ENCODE measurements around the gene COL4A2. TPM values are rescaled to one million over a fixed set of nuclear protein-coding genes. Genes with fewer than 3 reads are reported as not detected.

The COL4A2 gene
- total RNA-seq, 1 experiment from 2014 or later, result 1.6 TPM

GRCh38 chr13:110546926-110547325, 239.8 kb downstream of the COL4A2 start:
- DNase-seq (ENCODE audit: low read depth, low spot score) (peak; percentile 84), ATAC-seq (peak; percentile 97)
- Histone ChIP-seq H3K9ac (ENCODE audit: low read length) (peak overlapping the region; percentile 32; the same call in 1 of the 2 replicates), H3K36me3 (ENCODE audit: control insufficient read depth in 1 of 2, insufficient read depth in 2 of 2, low read length in 2 of 2) (no peaks in the 10 kb centered on the region), H2AFZ (ENCODE audit: low read depth, low read length, poor library complexity, severe bottlenecking) (no peak overlapping the region), H3K9me3 (ENCODE audit: control insufficient read depth in 1 of 2, insufficient read depth in 1 of 2, low read depth in 1 of 2, low read length in 2 of 2) (peaks cover 0 to 7% of the 10 kb centered on the region in 2 experiments; a peak in 1 of 4 replicates), H3K27ac (ENCODE audit: low read depth, low read length) (peak overlapping the region; percentile 30; the same call in 1 of the 2 replicates), H3K4me1 (ENCODE audit: control insufficient read depth in 1 of 2, insufficient read depth in 2 of 2, low read length in 2 of 2) (peaks cover 18 to 21% of the 10 kb centered on the region in 2 experiments), H3K27me3 (ENCODE audit: insufficient read depth, low read length) (no peaks in the 10 kb centered on the region), H3K9me2 (ENCODE audit: insufficient read depth) (no peaks in the 10 kb centered on the region), H3K4me2 (ENCODE audit: low read length) (peak overlapping the region; percentile 81), H3K79me2 (ENCODE audit: insufficient read depth, low read length) (peaks cover 18% of the 10 kb centered on the region; the same call in 1 of the 2 replicates), H4K20me1 (ENCODE audit: insufficient read depth) (peaks cover 5% of the 10 kb centered on the region; the same call in 1 of the 2 replicates), H3K4me3 (replicated peaks in 1 of 2; ENCODE audit: low read depth in 1 of 2, low read length in 2 of 2) (peak overlapping the region in 1 of 2 experiments; percentile 33; a peak in 2 of 4 replicates)
- POLR2A ChIA-PET, result interaction anchor here (0.7 to 1.3 kb wide), 2 partner anchors 15 to 165 kb away, joined by 3 to 4 read pairs; partner anchors contain the start of gene RAB20
- BruUV-seq (replicated peaks), result no TSS peak
- CTCF ChIA-PET, result interaction anchor here (1.1 to 1.3 kb wide), 2 partner anchors 15 to 91 kb away, joined by 5 to 6 read pairs; partner anchors contain the start of gene RAB20
- RAD21 ChIA-PET (ENCODE audit: low non-redundant PET in 1 of 2, low total read pairs in 2 of 2, uncharacterized antibody in 2 of 2, unreplicated experiment in 2 of 2), result no interaction called here
- intact Hi-C loops (cut with micrococcal nuclease), result no loop called here
- TF ChIP-seq REST (IDR thresholded peaks at IDR 0.05; ENCODE audit: low read depth), result no peak
- peak; percentile 69 for TF ChIP-seq CEBPB (IDR thresholded peaks at IDR 0.05; ENCODE audit: low read depth)
- TF ChIP-seq SP1 (IDR thresholded peaks at IDR 0.05; ENCODE audit: low read depth), result peak; percentile 73
- TF ChIP-seq CTCF (IDR thresholded peaks at IDR 0.05 in 2 of 3, conservative IDR thresholded peaks at IDR 0.05 in 1 of 3; ENCODE audit: borderline replicate concordance in 1 of 3, insufficient read depth in 1 of 3, low read depth in 2 of 3, low read length in 2 of 3), result no peak
- peak; percentile 95 for TF ChIP-seq CBX3 (IDR thresholded peaks at IDR 0.05; ENCODE audit: low read depth)
- peak; percentile 68 for TF ChIP-seq MAX (IDR thresholded peaks at IDR 0.05)
- TF ChIP-seq EZH2 (IDR thresholded peaks at IDR 0.05), result no peak
- peak; percentile 80 for TF ChIP-seq SIN3A (IDR thresholded peaks at IDR 0.05; ENCODE audit: low read depth)
- TF ChIP-seq JUND (IDR thresholded peaks at IDR 0.05), result peak; percentile 85
- peak; percentile 88 for TF ChIP-seq FOSL1 (IDR thresholded peaks at IDR 0.05; ENCODE audit: low read depth)
- peak; percentile 48; the same call in 1 of the 2 replicates for TF ChIP-seq POLR2AphosphoS5 (IDR thresholded peaks at IDR 0.05; ENCODE audit: low read depth, low read length)
- TF ChIP-seq TCF7L2 (IDR thresholded peaks at IDR 0.05; ENCODE audit: borderline replicate concordance, extremely low read depth, insufficient read depth, insufficient read length), result peak; percentile 84
- no peak for TF ChIP-seq ZNF274 (IDR thresholded peaks at IDR 0.05; ENCODE audit: low read depth, low read length)
